Tibial nerve (tissue), 3 donors: ENCODE measurements around the gene PCSK2.

ENCODE experiments used
- CTCF ChIP-seq, 5 experiments: fragments of 200-600 bp in 3 of 5; fragments of 450-650 bp in 2 of 5; sonication (generic) in 3 of 5; IDR thresholded peaks; one replicate each; pipeline ENCODE4 v1.5.1; 2016 to 2019; ENCODE audit warnings: antibody characterized with exemption in 5 of 5, mild to moderate bottlenecking in 3 of 5, moderate library complexity in 2 of 5
- POLR2A ChIP-seq, 2 donors: fragments of 450-650 bp; IDR thresholded peaks; one replicate each; pipeline ENCODE4 v1.6.1; 2017; ENCODE audit warnings: antibody characterized with exemption in 2 of 2, mild to moderate bottlenecking in 2 of 2, moderate library complexity in 2 of 2

GRCh38 chr20:17471606-17472187 is 244.9 kb downstream of the PCSK2 start:
- TF ChIP-seq CTCF (IDR thresholded peaks at IDR 0.05): no peak
- no peak for TF ChIP-seq POLR2A (IDR thresholded peaks at IDR 0.05)
